Suppressor macrophage treated with lipopolysaccharide for 4 hours (primary cell): ENCODE data around the gene SLC4A8.

Experiments
- DNase-seq: peaks from one replicate; pipeline ENCODE4 v3.0.0-alpha.2; 2020

The SLC4A8 gene

DNA sequence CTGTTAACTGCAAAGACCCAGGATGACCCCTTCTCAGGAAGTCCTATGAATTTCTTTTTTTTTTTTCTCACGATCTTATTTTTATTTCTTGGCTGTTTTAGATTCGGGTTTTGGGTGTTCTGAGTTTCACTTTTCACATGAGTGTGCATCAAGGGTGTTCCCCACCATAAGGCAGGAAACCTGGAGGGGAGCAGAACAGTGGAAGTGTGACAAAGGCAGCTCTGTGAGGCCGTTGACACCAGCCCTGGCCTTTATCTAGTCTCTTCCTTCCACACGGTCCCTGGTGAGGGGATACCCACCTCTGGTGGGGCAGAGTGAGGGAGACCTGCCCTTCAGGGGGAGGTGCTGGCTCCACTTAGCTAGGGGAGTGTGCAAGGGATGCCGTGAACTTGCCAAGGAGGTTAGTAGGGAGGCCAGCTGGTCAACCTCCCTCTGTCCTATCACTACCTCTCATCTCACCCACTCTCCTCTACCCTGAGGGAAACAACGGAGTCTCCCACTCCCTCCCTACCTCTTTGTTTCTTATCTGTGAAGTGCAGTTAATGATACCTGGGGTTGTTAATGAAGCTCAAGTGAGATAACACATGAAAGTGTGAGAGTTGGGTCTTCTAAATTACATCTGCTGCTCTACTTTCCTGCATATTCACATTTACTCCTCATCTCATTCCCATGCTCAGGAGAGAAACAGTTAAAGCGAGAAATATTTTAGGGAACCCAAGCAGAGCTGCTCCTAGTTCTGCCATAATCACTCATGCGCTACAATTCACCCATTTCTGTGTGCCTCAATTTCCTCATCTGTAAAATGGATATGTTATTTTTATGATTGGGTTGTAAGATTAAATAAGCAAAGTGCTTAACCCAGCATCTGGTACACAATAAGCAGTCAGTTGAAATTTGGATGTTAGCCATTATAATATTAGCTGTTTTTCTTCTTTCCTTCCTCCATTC is 29.1 kb upstream of the SLC4A8 start:
- DNase-seq = peak; percentile 47

DNA sequence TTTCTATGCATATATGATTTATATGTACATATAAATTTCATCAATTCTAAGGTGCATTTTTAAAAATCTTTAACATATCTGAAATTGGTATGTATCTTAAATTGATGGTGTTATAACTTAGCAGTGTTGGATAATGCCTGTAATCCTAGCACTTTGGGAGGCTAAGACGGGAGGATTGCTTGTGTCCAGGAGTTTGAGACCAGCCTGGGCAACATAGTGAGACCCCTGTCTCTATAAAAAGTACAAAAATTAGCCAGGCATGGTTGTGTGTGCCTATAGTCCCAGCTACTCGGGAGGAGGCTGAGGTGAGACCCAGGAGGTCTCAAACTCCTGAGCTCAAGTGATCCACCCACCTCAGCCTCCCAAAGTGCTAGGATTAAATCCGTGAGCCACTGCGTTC is 27.0 kb upstream of the SLC4A8 start:
- no peak for DNase-seq

DNA sequence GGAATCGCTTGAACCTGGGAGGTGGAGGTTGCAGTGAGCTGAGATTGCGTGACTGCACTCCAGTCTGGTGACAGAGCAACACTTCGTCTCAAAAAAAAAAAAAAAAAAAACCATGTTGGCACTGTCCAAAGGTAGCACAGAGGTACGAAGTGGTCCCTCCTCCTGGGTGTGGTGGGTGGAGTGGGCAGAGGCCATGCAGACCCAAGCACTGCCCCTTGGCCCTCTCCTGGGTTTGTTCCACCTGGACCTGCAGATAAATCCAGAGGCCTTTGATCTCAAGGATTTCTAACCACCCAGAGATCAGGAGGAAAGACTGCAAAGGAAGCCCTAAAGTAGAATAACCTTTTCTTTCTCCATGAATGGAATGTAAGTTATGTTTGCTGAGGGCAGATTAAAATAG is 24.7 kb upstream of the SLC4A8 start:
- no peak for DNase-seq

DNA sequence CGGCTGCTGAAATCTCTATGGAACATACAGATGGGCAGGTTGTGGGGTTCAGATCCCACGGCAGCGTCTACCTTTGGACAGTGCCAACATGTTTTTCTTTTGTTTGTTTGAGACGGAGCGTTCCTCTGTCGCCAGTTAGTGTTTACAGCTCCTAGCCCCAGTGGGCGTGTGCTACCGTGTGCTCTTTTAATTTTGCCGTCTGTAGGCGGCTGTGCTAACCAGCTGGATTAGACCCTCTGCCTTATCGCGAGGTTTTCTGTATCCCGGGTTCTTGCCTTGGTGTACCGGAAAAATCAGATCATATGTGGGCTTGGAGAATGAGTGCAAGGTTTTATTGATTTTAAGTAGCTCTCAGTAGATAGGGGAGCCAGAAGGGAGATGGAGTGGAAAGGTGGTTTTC is 23.6 kb upstream of the SLC4A8 start:
- DNase-seq = no peak

DNA sequence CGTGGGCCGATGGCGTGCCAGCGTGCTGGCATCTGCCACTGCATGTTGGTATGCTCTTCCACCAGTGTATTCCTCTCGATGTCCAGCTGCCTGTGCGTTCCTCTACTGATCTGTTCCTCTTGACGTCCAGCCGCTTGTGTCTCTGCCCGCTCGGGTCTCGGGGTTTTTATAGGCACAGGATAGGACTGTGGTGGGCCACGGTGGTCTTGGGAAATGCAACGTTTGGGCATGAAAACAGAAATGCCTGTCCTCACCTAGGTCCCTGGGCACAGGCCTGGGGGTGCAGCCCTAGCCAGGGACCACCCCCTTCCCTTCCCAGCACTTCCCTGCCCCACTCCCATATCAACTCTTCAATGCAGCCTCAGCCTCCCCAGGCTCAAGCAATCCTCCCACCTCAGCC is 23.1 kb upstream of the SLC4A8 start:
- no peak for DNase-seq

DNA sequence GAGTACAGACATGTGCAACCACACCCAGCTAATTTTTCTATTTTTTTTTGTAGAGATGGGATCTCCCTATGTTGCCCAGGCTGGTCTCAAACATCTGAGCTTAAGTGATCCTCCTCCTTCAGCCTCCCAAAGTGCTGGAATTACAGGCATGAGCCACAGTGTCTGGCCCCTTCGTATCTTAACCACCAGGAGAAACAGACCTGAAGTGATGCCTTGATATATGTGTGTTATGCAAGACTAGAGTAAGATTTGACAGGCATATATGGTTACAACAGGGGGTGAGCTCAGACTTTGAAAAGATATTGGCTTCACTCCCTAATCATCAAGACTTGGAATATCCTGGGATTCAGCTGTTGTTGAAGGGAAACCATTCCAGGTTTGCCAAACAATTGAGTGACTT is 22.7 kb upstream of the SLC4A8 start:
- no peak for DNase-seq

DNA sequence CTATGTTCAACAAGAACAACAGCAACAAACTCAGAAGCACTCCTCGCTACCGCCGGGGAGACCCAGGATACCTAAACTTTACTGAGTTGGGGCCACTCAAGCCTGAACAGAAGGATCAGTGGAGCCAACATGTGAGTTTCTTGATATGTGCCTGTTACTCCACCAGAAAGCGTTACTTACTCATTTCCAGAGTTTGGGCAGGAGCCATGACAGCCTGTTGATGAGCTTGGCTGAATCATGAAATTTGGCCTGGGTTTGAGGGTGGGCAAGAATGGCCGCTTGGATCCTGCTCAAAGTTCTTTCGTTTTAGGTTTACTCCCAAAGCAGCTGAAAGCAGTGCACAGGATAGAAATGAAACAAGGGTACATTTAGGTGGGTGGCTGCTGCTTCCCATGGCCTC is 21.5 kb upstream of the SLC4A8 start:
- DNase-seq = no peak

DNA sequence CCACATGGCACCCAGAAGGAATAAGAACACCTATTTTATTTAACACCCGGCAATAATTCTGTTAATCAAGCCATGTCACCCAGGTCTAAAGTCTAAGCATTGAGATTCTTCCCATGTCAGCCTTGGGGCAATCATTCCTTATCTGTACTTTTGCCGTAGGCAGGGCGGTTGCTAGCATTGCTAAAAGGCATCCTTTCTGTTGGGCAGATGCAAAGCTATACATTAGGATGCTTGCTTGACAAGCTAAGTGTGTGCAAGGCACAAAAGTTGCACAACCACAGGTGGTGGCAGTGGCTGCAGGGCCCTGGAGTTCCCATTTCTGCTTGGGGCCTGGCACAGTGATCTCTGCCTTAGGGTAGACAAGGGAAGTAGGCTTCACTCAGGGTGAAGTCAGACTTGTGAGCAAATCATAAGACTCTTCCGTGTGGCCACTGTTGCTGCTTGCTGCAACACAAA is 20.9 kb upstream of the SLC4A8 start:
- peak; percentile 85 for DNase-seq

DNA sequence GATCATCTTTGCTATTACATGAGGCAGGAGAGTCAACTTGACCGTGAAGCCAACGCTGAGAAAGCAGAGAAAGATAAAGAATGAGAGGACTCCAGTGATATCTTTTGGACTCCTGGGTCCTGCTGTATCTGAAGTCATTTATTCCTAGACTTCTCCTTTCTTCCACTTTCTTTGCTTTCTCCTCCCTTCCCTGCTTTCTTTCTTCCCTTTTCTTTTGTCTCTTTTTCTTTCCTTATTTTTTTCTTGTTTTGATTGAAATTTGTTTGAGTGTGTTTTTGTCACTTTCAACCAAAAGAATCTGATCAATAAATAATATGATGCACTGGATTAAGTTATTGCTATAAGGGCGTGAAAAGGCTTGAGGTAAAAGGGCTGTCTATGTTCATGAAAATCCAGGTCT is 20.0 kb upstream of the SLC4A8 start:
- no peak for DNase-seq

DNA sequence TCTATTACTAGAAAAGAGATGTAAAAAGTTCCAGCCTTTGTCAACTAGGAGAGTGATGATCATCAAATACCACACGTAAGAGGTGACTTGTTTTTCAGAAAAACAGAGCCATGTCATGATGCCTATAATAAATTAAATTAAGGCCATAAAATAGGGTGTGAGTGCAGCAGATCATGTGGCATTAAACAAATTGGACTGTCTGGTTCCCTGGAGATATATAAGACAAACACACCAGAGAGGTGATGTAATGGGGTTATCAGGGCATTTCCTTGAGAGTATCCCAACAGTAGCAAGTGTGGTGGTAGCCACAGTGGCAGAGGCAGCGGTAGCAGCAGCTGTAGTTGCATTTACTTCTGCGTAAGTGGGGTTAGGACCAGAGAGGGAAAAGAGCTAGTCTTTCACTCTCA is 18.8 kb upstream of the SLC4A8 start:
- DNase-seq = no peak

DNA sequence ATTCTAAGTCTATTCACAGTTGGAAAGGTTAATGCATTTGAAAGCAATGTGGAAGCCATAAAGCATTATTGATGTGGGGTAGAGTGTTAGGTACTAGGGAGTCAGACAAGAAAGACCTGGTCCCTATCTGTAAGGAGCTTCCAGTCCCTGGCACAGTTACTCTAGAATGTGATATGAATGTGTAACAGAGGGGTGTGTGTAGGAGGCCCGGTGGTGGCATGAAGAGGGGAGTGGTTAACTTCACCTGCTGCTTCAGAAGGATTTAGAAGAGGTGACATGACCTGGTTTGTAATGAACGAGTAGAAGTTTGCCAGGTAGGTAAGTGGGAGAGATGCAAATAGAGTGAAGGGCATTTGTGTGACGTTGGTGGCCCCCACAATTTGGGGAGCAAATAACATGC is 18.3 kb upstream of the SLC4A8 start:
- no peak for DNase-seq

DNA sequence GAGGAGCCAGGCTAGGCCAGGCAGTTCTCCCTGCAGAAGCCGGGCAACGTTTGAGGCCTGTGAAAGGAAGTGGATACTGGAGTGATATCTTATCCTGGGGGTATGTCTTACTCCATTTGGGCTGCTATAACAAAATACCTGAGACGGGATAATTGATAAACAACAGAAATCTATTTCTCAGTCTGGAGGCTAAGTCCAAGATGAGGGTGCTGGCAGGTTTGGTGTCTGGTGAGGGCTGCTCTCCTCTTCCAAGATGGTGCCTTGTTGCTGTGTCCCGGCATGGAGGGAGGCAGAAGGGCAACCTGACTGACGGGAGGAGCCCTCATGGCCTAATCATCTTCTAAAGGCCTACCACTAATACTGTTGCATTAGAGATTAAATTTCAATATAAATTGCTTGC is 17.8 kb upstream of the SLC4A8 start:
- no peak for DNase-seq

DNA sequence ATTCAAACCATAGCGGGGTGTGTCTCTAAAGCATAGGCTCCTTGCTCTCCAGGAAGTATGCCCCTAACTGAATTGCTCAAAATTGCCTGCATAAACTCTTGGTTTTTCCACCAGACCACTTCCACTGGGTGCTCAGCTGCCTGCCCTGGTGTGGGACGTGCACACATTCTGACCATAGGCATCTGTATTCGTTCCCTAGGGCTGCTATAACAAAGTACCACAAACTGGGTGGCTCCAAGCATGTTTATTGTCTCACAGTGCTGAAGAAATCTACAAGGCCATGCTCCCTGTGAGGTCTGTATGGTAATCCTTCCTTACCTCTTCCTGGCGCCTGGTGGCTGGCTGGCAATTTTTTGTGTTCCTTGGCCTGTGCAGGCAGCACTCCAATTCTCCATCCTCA is 17.0 kb upstream of the SLC4A8 start:
- DNase-seq = no peak

DNA sequence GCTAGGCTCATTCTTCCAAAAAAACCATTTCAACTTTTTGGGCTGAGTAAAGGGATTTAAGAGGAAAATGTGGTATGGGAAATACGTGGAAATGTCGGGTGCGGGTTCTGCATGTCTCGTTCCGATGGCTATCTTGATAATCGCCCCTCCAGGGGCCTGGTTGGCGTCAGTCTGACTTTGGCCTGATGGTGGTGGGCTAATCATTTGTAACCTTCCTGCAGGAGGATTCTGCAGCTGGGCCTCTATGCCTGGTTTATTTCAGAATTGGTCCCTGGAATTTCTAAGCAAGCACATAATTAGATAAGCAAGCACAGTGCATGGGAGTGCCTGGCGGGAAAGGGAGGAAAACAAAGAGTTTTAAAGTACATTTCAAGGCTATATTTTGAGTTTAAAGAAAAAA is 14.8 kb upstream of the SLC4A8 start:
- no peak for DNase-seq

DNA sequence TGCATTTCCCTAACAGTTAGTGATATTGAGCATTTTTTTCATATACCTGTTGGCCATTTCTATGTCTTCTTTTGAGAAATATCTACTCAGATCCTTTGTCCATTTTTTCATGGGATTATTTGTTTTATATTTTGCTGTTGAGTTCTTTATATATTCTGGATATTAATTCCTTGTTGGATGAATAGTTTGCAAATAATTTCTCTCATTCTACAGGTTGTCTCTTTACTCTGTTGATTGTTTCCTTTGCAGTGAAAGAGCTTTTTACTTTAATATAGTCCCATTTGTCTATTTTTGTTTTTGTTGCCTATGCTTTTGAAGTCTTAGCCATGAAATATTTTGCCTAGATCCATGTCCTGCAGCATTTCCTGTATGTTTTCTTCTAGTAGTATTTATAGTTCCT is 11.5 kb upstream of the SLC4A8 start:
- no peak for DNase-seq

DNA sequence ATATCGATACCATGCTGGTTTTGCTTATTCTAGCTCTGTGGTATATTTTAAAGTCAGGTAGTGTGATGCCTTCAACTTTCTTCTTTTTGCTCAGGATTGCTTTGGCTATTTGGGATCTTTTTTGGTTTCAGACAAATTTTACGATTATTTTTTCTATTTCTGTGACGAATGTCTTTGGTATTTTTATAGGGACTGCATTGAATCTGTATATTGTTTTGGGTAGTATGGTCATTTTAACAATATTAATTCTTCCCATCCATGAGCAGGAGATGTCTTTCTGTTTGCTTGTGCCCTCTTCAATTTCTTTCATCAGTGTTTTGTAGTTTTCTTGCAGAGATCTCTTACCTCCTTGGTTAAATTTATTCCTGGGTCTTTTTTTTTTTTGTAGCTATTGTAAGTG is 10.8 kb upstream of the SLC4A8 start:
- no peak for DNase-seq

DNA sequence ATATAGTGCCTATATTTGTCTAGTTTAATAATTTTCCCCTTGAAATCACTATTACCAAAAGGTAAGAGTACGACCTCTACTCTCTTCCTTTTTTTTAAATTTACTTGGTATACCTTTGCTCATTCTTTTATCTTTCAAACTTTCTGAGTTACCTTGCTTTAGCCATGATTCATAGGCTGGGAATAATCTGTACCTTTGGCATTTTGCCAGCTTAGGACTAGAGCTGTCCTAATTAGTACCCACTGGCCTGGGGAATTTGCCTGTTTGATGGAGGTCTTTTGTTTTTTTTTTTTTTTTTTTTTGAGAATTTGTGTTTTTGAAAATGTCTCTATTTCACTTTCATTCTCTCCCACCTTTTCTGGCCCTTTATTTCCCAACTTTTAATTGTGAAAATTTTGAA is 8.7 kb upstream of the SLC4A8 start:
- DNase-seq = no peak

DNA sequence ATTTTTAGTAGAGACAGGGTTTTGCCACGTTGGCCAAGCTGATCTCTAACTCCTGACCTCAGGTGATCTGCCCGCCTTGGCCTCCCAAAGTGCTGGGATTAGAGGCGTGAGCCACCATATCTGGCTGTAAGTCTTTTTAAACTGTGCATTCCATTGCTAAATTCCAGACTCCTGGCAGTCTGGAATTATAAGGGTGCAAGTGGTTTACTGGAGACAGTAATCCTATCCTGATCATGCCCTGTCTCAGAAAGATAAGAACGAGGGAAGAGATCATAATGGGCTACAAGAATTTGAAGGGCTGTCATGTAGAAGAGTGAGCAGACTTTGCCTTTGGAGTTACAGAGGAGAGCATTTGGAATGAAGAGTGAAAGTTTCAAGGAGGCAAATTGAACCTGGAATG is 6.8 kb upstream of the SLC4A8 start:
- no peak for DNase-seq

DNA sequence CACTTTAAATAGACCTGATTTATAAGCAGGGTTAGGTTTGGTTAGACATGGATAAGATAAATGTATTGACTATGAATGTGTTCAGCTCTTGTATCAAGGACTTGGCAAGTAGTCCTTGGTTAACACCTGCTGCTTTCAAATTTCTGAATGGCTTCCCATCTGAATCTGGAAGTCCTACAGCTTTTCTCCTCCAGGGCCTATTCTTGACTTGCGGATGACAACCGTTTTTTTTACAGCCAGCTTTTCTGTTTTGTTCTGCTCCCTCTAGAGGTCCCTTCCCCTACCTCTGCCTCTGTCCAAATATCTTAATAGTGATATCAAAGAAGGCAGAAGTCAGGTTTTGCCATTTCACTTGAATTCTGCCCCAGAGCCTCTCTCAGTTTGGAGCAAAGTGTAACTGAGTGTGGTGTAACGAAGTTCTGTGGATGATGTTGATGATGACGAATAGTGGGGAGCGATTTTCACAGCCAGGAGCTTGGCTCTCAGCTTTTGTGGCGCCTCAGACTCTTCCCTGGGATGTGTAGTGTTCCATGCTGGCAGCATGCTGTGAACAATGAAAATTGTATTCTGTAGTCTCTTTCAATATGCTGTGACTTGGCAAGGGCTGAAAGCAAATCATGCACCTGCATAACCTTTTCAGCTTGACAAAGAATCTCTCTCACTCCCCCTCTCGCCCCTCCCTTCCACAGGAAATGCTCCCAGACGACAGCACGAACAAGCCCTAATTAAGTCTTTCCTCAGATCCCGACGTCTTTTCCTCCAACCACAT is 5.0 kb upstream of the SLC4A8 start:
- DNase-seq = no peak

DNA sequence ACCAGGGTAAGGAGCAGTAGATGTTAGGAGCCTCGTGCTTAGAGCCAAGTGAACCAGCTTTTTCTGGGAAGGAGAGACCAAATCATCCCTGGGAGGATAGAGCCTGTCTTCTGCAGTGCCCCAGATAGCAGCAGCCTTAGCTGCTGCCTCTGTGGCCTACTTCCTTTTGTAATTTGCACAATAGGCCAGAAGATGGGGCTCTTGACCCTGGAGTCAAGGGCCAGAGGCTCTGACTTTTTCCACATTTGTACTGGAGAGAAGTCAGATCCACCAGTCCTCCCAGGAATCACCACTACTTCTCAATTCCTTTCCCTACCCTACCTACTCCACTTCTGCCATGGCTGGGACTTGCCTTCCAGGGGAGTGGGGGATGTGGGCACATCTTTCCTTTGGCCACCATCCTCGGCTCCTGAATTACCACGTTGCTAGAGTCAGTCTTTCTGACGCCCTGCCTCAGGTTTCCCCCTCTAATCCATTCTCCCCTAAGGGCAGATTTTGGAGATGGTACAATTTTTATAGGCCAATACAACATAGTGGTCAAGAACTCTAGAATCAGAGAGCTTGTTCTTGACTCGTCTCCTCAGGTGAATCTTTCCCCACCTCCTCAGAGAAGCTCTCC is 3.3 kb upstream of the SLC4A8 start:
- DNase-seq = peak; percentile 69

DNA sequence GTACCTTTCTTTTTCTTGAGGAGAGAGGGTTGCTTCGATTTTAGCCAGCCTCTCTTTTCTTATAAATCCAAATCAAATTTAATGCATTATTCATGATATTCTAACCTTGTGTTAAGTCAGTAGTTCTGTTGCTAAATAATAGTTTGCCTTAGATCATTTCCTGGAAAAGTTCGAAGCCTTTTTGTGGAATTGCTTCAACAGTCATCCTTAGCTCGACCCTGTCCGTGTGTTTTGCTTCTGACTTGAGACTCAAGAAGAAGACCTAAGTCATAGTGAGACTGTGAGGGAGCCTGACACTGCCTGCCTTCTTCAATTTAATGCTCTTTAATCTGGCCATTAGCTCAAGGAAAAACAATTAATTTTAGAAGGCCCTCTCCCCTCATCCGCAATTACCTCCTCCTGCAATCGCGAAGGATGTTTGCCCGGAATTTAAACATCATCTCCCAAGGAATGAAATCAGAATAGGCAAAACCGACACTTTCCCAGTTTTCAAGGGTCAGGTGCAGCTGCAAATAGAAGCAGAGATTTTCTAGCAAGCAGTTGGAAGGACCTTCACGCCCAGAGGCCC is 453 bp upstream of the SLC4A8 start:
- peak; percentile 17 for DNase-seq

DNA sequence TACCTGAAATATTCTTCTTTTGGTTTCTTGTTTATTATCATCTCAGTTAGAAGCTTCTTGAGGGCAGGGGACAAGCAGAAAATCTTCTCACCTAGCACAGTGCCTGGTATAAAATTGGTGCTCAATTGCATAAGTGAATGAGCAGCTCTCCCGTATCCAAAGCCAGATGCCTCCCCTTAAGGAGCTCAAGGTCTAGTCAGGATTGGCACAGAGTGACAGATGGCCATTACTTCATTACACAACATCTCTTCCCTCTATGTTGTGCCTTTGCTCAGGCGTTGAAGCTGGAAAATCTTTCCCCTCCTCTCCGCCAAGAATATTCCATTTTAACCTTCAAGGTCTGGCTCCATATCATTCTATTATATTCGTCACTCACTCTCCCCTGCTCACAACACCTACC is 3.6 kb downstream of the SLC4A8 start:
- no peak for DNase-seq

DNA sequence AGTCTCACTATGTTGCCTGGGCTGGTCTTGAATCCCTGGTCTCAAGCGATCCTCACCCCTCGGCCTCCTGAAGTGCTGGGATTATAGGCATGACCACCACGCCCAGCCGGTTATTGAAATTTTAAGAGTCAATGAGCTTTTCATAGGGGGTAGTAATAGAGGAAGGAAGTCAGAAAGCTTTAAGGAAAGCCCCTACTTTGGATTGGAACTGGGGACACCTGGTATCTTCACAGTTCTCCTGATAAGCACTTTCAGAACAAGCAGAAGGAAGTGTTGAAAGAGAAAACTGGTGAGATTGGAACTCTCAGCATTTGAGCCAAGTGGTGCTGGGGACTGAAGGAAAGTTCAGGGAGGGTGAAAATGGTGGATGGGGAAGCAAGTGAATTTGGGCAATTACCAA is 5.1 kb downstream of the SLC4A8 start:
- DNase-seq = no peak
